ENCODE data around the gene FREM2. TPM values are rescaled to one million over a fixed set of nuclear protein-coding genes. Genes with fewer than 3 reads are reported as not detected.

Gene FREM2
- total and polyA plus RNA-seq, 8 donors: 1.4 to 9.8 (median 6.3) TPM

- intact Hi-C loops (cut with DNase I): no loop called here
- Histone ChIP-seq H3K9me3 (no peaks in the 10 kb centered on the region), H3K27ac (no peak overlapping the region), H3K4me1 (no peaks in the 10 kb centered on the region), H3K36me3 (no peaks in the 10 kb centered on the region), H3K27me3 (no peaks in the 10 kb centered on the region), H3K4me3 (no peak overlapping the region)
- FAIRE-seq (no peak), ATAC-seq (no peak), DNase-seq (no peak)
- WGBS, 2 donors: 66% methylated on average over 4 of the region's 4 CpGs
- TF ChIP-seq CTCF (IDR thresholded peaks at IDR 0.05): no peak
Measured at GRCh38 chr13:38743466-38743865, 56.6 kb downstream of the FREM2 start.

- Histone ChIP-seq H3K27me3 (no peaks in the 10 kb centered on the region), H3K4me3 (no peak overlapping the region), H3K27ac (no peak overlapping the region), H3K36me3 (no peaks in the 10 kb centered on the region), H3K4me1 (no peaks in the 10 kb centered on the region), H3K9me3 (no peaks in the 10 kb centered on the region)
- TF ChIP-seq CTCF (IDR thresholded peaks at IDR 0.05): no peak
- DNase-seq: no peak
- intact Hi-C loops (cut with DNase I): no loop called here
- ATAC-seq: no peak
- WGBS, 2 donors: 54 to 61% methylated on average over 5 of the region's 5 CpGs
- FAIRE-seq: no peak
Measured at GRCh38 chr13:38752686-38753085, 65.8 kb downstream of the FREM2 start.

GRCh38 chr13:38753878-38754277 is 67.0 kb downstream of the FREM2 start:
- Histone ChIP-seq H3K4me3 (no peak overlapping the region), H3K4me1 (no peaks in the 10 kb centered on the region), H3K27ac (no peak overlapping the region), H3K9me3 (no peaks in the 10 kb centered on the region), H3K27me3 (no peaks in the 10 kb centered on the region), H3K36me3 (no peaks in the 10 kb centered on the region)
- WGBS, 2 donors: 90 to 94% methylated on average over 2 of the region's 2 CpGs
- TF ChIP-seq CTCF (IDR thresholded peaks at IDR 0.05): no peak
- FAIRE-seq: no peak
- ATAC-seq: no peak
- intact Hi-C loops (cut with DNase I): no loop called here
- DNase-seq: no peak

- H3K4me1 ChIP-seq: no peaks in the 10 kb centered on the region
- FAIRE-seq (no peak), DNase-seq (peak in 1 of 6 donors; percentile 45), ATAC-seq (peak in 3 of 4 donors; percentile 53 to 83 (median 73))
- intact Hi-C loops (cut with DNase I): loop anchor here in 1 of 3 donors (5.0 kb wide), 1 partner anchor 68 kb away; the partner anchor contains the start of gene FREM2
- H3K9me3 ChIP-seq: no peaks in the 10 kb centered on the region
- WGBS, 2 donors: 76 to 78% methylated on average over 2 of the region's 2 CpGs
- H3K27ac ChIP-seq: no peak overlapping the region
- TF ChIP-seq CTCF (IDR thresholded peaks at IDR 0.05): no peak
- H3K27me3 ChIP-seq: no peaks in the 10 kb centered on the region
- H3K4me3 ChIP-seq: no peak overlapping the region
- no peaks in the 10 kb centered on the region for H3K36me3 ChIP-seq
Measured at GRCh38 chr13:38755793-38756192, 68.9 kb downstream of the FREM2 start.

GRCh38 chr13:38758277-38758676 is 71.4 kb downstream of the FREM2 start:
- FAIRE-seq (no peak), DNase-seq (no peak), ATAC-seq (no peak)
- Histone ChIP-seq H3K4me3 (no peak overlapping the region), H3K9me3 (no peaks in the 10 kb centered on the region), H3K27me3 (no peaks in the 10 kb centered on the region), H3K36me3 (no peaks in the 10 kb centered on the region), H3K4me1 (no peaks in the 10 kb centered on the region), H3K27ac (no peak overlapping the region)
- WGBS, 2 donors: 44 to 62% methylated on average over 5 of the region's 5 CpGs
- intact Hi-C loops (cut with DNase I): loop anchor here in 1 of 3 donors (5.0 kb wide), 1 partner anchor 71 kb away; the partner anchor contains the start of gene FREM2
- TF ChIP-seq CTCF (IDR thresholded peaks at IDR 0.05): no peak

Data from pancreas (tissue), 10 donors.